H9 (cell line): Measurements from ENCODE around the gene RPP38. TPM values are rescaled to one million over a fixed set of nuclear protein-coding genes. Genes with fewer than 3 reads are reported as not detected.

Experiments used
- DNase-seq: peaks from one replicate; pipeline ENCODE4 v3.0.0-alpha.2; 2017
- H2AFZ ChIP-seq: one replicate; pipeline ENCODE4 v1.6.1; 2013; ENCODE audit warnings: mild to moderate bottlenecking, low read length, control low read depth, moderate library complexity
- H2AK5ac ChIP-seq: 2 replicates; pipeline ENCODE4 v1.6.1; 2013; ENCODE audit warnings: low read length, control low read depth, mixed read lengths; ENCODE audit not compliant: insufficient read length
- H2BK120ac ChIP-seq: one replicate; pipeline ENCODE4 v1.6.1; 2013; ENCODE audit warnings: low read depth, mild to moderate bottlenecking, low read length, control low read depth, inconsistent platforms; ENCODE audit not compliant: poor library complexity, severe bottlenecking
- H2BK12ac ChIP-seq: 2 replicates; pipeline ENCODE4 v1.6.1; 2013; ENCODE audit warnings: low read length, control low read depth, mixed read lengths, low read depth; ENCODE audit not compliant: insufficient read length
- H2BK15ac ChIP-seq: 2 replicates; pipeline ENCODE4 v1.6.1; 2013; ENCODE audit warnings: low read depth, low read length, control low read depth
- H2BK20ac ChIP-seq: one replicate; pipeline ENCODE4 v1.6.1; 2013; ENCODE audit warnings: low read depth, mild to moderate bottlenecking, low read length, control low read depth, inconsistent platforms; ENCODE audit not compliant: poor library complexity, severe bottlenecking
- H2BK5ac ChIP-seq: 2 replicates; pipeline ENCODE4 v1.6.1; 2013; ENCODE audit warnings: low read length, control low read depth, mixed read lengths; ENCODE audit not compliant: insufficient read length
- H3K14ac ChIP-seq: 2 replicates; pipeline ENCODE4 v1.6.1; 2013; ENCODE audit warnings: low read length, control low read depth; ENCODE audit not compliant: insufficient read depth
- H3K18ac ChIP-seq: 2 replicates; pipeline ENCODE4 v1.6.1; 2013; ENCODE audit warnings: low read depth, mild to moderate bottlenecking, mixed read lengths, low read length, control low read depth; ENCODE audit not compliant: insufficient read length
- H3K23ac ChIP-seq: 2 replicates; pipeline ENCODE4 v1.6.1; 2013; ENCODE audit warnings: low read length, control low read depth, mixed read lengths, low read depth; ENCODE audit not compliant: insufficient read length
- H3K23me2 ChIP-seq: 2 replicates; pipeline ENCODE4 v1.6.1; 2013; ENCODE audit warnings: low read depth, mild to moderate bottlenecking, mixed read lengths, low read length, control low read depth; ENCODE audit not compliant: insufficient read length, poor library complexity, severe bottlenecking
- H3K27ac ChIP-seq: 2 replicates; pipeline ENCODE4 v1.5.1; 2013; ENCODE audit warnings: low read length, control low read depth, mixed read lengths, low read depth; ENCODE audit not compliant: insufficient read length
- H3K27me3 ChIP-seq: 2 replicates; pipeline ENCODE4 v1.6.1; 2013; ENCODE audit warnings: low read length, control low read depth, inconsistent platforms; ENCODE audit not compliant: insufficient read depth
- H3K4ac ChIP-seq: 2 replicates; pipeline ENCODE4 v1.6.1; 2013; ENCODE audit warnings: low read depth, mild to moderate bottlenecking, control low read depth, inconsistent platforms, low read length, moderate library complexity
- H3K4me1 ChIP-seq: 2 replicates; pipeline ENCODE4 v1.6.1; 2013; ENCODE audit warnings: low read length, control low read depth, inconsistent platforms; ENCODE audit not compliant: insufficient read depth
- H3K4me2 ChIP-seq: 2 replicates; pipeline ENCODE4 v1.6.1; 2013; ENCODE audit warnings: low read length, control low read depth, mixed read lengths; ENCODE audit not compliant: insufficient read length, insufficient read depth
- H3K56ac ChIP-seq: 2 replicates; pipeline ENCODE4 v1.6.1; 2013; ENCODE audit warnings: low read depth, mild to moderate bottlenecking, mixed read lengths, low read length, control low read depth; ENCODE audit not compliant: insufficient read length
- H3K79me1 ChIP-seq: 2 replicates; pipeline ENCODE4 v1.6.1; 2013; ENCODE audit warnings: low read depth, mild to moderate bottlenecking, moderate library complexity, low read length, control low read depth, inconsistent platforms; ENCODE audit not compliant: insufficient read depth, poor library complexity, severe bottlenecking
- H3K79me2 ChIP-seq: 2 replicates; pipeline ENCODE4 v1.6.1; 2013; ENCODE audit warnings: low read length, control low read depth, inconsistent platforms; ENCODE audit not compliant: insufficient read depth
- H3K9ac ChIP-seq: 2 replicates; pipeline ENCODE4 v1.6.1; 2013; ENCODE audit warnings: low read length, control low read depth, mixed read lengths; ENCODE audit not compliant: insufficient read length; ENCODE audit errors: extremely low read depth
- H3K9me3 ChIP-seq: one replicate; pipeline ENCODE4 v1.6.1; 2013; ENCODE audit warnings: low read depth, low read length, inconsistent platforms; ENCODE audit not compliant: control insufficient read depth
- H3T11ph ChIP-seq: one replicate; pipeline ENCODE4 v1.6.1; 2013; ENCODE audit warnings: mild to moderate bottlenecking, low read length, control low read depth, inconsistent platforms
- H4K20me1 ChIP-seq: one replicate; pipeline ENCODE4 v1.6.1; 2013; ENCODE audit not compliant: control insufficient read depth, insufficient read length, insufficient read depth
- H4K5ac ChIP-seq: 2 replicates; pipeline ENCODE4 v1.6.1; 2013; ENCODE audit warnings: low read depth, mild to moderate bottlenecking, mixed read lengths, low read length, control low read depth; ENCODE audit not compliant: insufficient read length
- H4K8ac ChIP-seq: replicated peaks from 2 replicates; pipeline ENCODE4 v1.6.1; 2013; ENCODE audit warnings: low read length, control low read depth, mixed read lengths, low read depth; ENCODE audit not compliant: insufficient read length
- H4K91ac ChIP-seq: 2 replicates; pipeline ENCODE4 v1.6.1; 2013; ENCODE audit warnings: low read depth, mild to moderate bottlenecking, moderate library complexity, mixed read lengths, low read length, control low read depth; ENCODE audit not compliant: insufficient read length
- H3K27ac Mint-ChIP-seq, 3 experiments: 2 replicates in 2 of 3; 3 replicates in 1 of 3; pipeline ENCODE4 v1.8.0; 2020 to 2021; ENCODE audit warnings: mixed read lengths in 3 of 3, mild to moderate bottlenecking in 1 of 3, moderate library complexity in 1 of 3
- H3K27me3 Mint-ChIP-seq: 2 replicates; pipeline ENCODE4 v1.8.0; 2021; ENCODE audit warnings: low read depth, mild to moderate bottlenecking, moderate library complexity, mixed read lengths
- H3K36me3 Mint-ChIP-seq, 3 experiments: 2 replicates in 2 of 3; 3 replicates in 1 of 3; pipeline ENCODE4 v1.8.0; 2020 to 2021; ENCODE audit warnings: low read depth in 3 of 3, mixed read lengths in 3 of 3; ENCODE audit not compliant: insufficient read depth in 1 of 3
- H3K4me1 Mint-ChIP-seq, 2 experiments: 2 replicates each; pipeline ENCODE4 v1.8.0; 2020; ENCODE audit warnings: mixed read lengths in 2 of 2
- H3K4me3 Mint-ChIP-seq, 2 experiments: 2 replicates in 1 of 2; 3 replicates in 1 of 2; pipeline ENCODE4 v1.8.0; 2020 to 2021; ENCODE audit warnings: mild to moderate bottlenecking in 2 of 2, mixed read lengths in 2 of 2, moderate library complexity in 1 of 2
- H3K9me3 Mint-ChIP-seq, 2 experiments: 2 replicates in 1 of 2; 3 replicates in 1 of 2; pipeline ENCODE4 v1.8.0; 2020; ENCODE audit warnings: mild to moderate bottlenecking in 2 of 2, mixed read lengths in 2 of 2, moderate library complexity in 1 of 2
- WGBS: extraction: QIAGEN DNeasy Blood & Tissue Kit; methylation state at CpG from one replicate; pipeline ENCODE4 v1.1.7; 2013; ENCODE audit warnings: missing lambda C conversion rate, low lambda C conversion rate, mixed read lengths; ENCODE audit not compliant: insufficient read length; ENCODE audit errors: extremely low coverage; 5-methylcytosine and 5-hydroxymethylcytosine counted together
- total RNA-seq: library from RNA; stranded (reverse); gene quantifications from 2 replicates; pipeline ENCODE4 v1.2.1, GENCODE V29; 2021
- TF ChIP-seq, protein P1 (sequence below): fragments of 200-600 bp; sonication (generic); conservative IDR thresholded peaks from 3 replicates; pipeline ENCODE4 v1.8.0; 2021; ENCODE audit warnings: antibody characterized with exemption, mild to moderate bottlenecking

Gene RPP38
- total RNA-seq, 1 experiment from 2014 or later = 26.6 TPM

- peaks cover 4 to 11% of the 10 kb centered on the region in 2 experiments; a peak in 3 of 4 replicates for H3K4me1 Mint-ChIP-seq
- Histone ChIP-seq H3K9ac (no peak overlapping the region), H3K4me2 (no peak overlapping the region), H2AK5ac (no peak overlapping the region), H3K4ac (no peak overlapping the region), H4K8ac (no peak overlapping the region), H2BK12ac (peak overlapping the region; percentile 30), H3K27me3 (no peaks in the 10 kb centered on the region), H3K9me3 (no peaks in the 10 kb centered on the region), H3K79me2 (no peaks in the 10 kb centered on the region), H3K23me2 (no peaks in the 10 kb centered on the region), H3K14ac (no peak overlapping the region), H2BK20ac (no peak overlapping the region), H2BK120ac (no peak overlapping the region), H2AFZ (no peak overlapping the region), H3K18ac (no peak overlapping the region), H3K23ac (no peak overlapping the region), H3K27ac (no peak overlapping the region), H4K91ac (no peak overlapping the region), H3K56ac (no peak overlapping the region), H3K4me1 (no peaks in the 10 kb centered on the region), H4K5ac (no peak overlapping the region), H2BK5ac (no peak overlapping the region), H3T11ph (no peak overlapping the region), H3K79me1 (no peaks in the 10 kb centered on the region), H2BK15ac (no peak overlapping the region), H4K20me1 (no peaks in the 10 kb centered on the region)
- no peak overlapping the region for H3K4me3 Mint-ChIP-seq
- WGBS = no CpG with 5 or more reads among the region's 4 CpGs
- H3K27me3 Mint-ChIP-seq = no peaks in the 10 kb centered on the region; the same call in 1 of the 2 replicates
- DNase-seq = no peak
- no peaks in the 10 kb centered on the region for H3K9me3 Mint-ChIP-seq
- H3K36me3 Mint-ChIP-seq = peaks cover 2 to 34% (median 33%) of the 10 kb centered on the region in 3 experiments; a peak in 5 of 7 replicates
- TF ChIP-seq, protein P1, sequence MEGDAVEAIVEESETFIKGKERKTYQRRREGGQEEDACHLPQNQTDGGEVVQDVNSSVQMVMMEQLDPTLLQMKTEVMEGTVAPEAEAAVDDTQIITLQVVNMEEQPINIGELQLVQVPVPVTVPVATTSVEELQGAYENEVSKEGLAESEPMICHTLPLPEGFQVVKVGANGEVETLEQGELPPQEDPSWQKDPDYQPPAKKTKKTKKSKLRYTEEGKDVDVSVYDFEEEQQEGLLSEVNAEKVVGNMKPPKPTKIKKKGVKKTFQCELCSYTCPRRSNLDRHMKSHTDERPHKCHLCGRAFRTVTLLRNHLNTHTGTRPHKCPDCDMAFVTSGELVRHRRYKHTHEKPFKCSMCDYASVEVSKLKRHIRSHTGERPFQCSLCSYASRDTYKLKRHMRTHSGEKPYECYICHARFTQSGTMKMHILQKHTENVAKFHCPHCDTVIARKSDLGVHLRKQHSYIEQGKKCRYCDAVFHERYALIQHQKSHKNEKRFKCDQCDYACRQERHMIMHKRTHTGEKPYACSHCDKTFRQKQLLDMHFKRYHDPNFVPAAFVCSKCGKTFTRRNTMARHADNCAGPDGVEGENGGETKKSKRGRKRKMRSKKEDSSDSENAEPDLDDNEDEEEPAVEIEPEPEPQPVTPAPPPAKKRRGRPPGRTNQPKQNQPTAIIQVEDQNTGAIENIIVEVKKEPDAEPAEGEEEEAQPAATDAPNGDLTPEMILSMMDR = no peak
- no peak overlapping the region for H3K27ac Mint-ChIP-seq
Observed at GRCh38 chr10:15137036-15137359, 39.8 kb downstream of the RPP38 start.
